Measurements from ENCODE around the gene FAM174B. TPM values are rescaled to one million over a fixed set of nuclear protein-coding genes. Genes with fewer than 3 reads are reported as not detected.

FAM174B gene
- total RNA-seq, 1 donor from 2014 or later, result 4.9 TPM

DNA sequence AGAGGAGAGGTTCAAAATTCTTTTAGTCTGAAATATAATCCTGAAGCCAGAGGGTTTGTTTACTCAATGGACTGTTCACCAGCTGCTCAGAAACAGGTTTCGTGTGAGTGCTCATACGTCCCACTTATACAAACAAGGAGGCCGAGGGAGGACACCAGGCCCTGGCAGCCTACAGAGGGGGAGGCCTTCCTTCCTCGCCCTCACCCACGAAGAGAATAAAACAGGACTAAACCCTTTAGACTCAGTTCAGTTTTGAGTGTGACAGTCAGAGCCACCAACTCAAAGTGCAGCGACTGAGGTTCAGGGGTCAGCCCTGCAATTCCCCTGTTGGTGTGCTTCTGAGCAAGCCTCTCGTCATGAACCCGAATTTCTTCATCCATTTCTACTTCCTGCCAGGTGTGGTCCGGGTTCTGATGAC is 17.3 kb downstream of the FAM174B start:
- intact Hi-C loops (cut with DNase I), result no loop called here
- Histone ChIP-seq H3K27ac (no peak overlapping the region), H3K36me3 (no peaks in the 10 kb centered on the region), H3K4me3 (no peak overlapping the region), H3K9me3 (no peaks in the 10 kb centered on the region), H3K4me1 (peaks cover 24% of the 10 kb centered on the region), H3K27me3 (no peaks in the 10 kb centered on the region)
- no peak for DNase-seq (ENCODE audit: extremely low spot score in 2 of 2)
- TF ChIP-seq CTCF (IDR thresholded peaks at IDR 0.05), result no peak
- TF ChIP-seq POLR2AphosphoS5 (IDR thresholded peaks at IDR 0.05; ENCODE audit: insufficient read depth in 1 of 2, low read depth in 1 of 2), result no peak
- TF ChIP-seq POLR2A (IDR thresholded peaks at IDR 0.05), result no peak

DNA sequence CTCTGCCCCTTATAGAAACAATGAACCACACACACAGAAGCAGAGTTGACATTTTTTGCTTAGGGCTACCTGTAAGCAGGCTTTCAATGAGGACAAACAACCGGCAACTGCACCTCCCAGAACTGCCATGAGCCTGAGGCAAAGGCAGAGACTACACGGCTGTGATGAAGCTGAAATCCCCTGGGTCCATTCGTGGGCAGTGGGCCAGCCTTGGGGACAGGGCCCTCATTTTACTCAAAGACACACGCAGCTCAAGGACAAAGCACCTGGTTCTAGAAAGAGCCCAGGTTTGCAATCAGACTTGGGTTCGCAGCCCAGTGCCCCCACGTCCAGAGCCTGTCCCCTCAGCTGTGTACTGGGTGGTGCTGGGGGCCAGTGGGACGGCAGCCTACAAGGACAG is 17.9 kb downstream of the FAM174B start:
- Histone ChIP-seq H3K4me3 (no peak overlapping the region), H3K9me3 (no peaks in the 10 kb centered on the region), H3K36me3 (no peaks in the 10 kb centered on the region), H3K27me3 (no peaks in the 10 kb centered on the region), H3K27ac (no peak overlapping the region), H3K4me1 (peaks cover 24% of the 10 kb centered on the region)
- peak in 1 of 2 donors; percentile 58 for DNase-seq (ENCODE audit: extremely low spot score in 2 of 2)
- TF ChIP-seq CTCF (IDR thresholded peaks at IDR 0.05) (no peak), POLR2A (IDR thresholded peaks at IDR 0.05) (no peak), POLR2AphosphoS5 (IDR thresholded peaks at IDR 0.05; ENCODE audit: insufficient read depth in 1 of 2, low read depth in 1 of 2) (no peak)
- intact Hi-C loops (cut with DNase I), result no loop called here

DNA sequence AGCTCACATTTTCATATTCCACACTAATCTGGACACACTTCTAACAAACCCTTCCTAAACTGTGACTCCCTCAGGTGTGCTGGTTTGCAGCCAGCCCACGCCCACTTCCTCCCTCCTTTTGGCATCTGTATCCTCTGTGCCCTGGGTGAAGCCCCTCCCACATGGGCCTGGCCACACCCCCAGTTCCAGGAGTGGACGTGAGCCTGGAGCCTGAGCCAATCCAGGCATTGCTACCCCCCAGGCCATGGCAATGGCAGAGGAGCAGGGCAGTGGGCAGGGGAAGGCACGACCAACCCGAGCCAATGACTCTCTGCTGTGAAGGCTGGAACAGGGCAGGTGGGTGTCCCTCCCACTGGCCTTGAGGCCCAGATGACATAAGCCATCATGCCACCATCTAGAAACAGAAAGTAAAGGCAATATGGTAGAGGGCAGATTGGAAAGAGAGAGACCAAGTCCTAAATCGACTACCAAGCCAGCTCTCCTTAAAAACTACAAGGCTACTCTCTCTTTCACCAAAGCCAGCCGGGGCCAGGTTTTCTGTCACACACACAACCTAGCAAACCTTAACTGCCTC is 18.6 kb downstream of the FAM174B start:
- H3K36me3 ChIP-seq, result no peaks in the 10 kb centered on the region
- intact Hi-C loops (cut with DNase I), result no loop called here
- H3K27ac ChIP-seq, result no peak overlapping the region
- peak in 1 of 2 donors; percentile 60 for DNase-seq (ENCODE audit: extremely low spot score in 2 of 2)
- no peaks in the 10 kb centered on the region for H3K27me3 ChIP-seq
- no peak overlapping the region for H3K4me3 ChIP-seq
- H3K9me3 ChIP-seq, result no peaks in the 10 kb centered on the region
- TF ChIP-seq POLR2A (IDR thresholded peaks at IDR 0.05) (no peak), POLR2AphosphoS5 (IDR thresholded peaks at IDR 0.05; ENCODE audit: insufficient read depth in 1 of 2, low read depth in 1 of 2) (no peak), CTCF (IDR thresholded peaks at IDR 0.05) (no peak)
- peaks cover 24% of the 10 kb centered on the region for H3K4me1 ChIP-seq

DNA sequence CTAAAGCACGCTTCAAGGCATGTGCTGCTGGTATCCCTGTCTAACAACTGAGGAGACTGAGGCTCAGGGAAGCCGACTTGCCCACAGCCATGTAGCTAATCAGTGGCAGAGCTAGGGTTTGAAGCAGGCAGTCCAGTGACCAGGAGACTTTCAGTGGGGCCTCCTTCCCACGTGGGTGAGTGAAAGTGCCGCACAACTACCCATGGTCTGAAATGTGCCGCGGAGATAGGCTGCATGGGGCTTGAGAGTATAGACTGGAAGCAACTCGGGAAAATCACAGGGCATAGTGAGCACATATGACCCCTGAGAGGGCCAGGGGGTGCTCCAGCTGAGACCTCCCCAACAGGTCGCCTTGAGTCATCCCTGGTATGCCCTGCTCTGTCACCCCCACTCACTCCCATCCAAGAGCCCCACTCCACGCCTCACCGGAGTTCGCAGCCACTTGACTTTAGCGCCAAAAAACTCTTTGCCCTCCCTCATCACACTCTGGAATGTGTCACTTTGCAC is 19.1 kb downstream of the FAM174B start:
- no peaks in the 10 kb centered on the region for H3K36me3 ChIP-seq
- peaks cover 24% of the 10 kb centered on the region for H3K4me1 ChIP-seq
- intact Hi-C loops (cut with DNase I), result no loop called here
- no peak for TF ChIP-seq POLR2A (IDR thresholded peaks at IDR 0.05)
- TF ChIP-seq POLR2AphosphoS5 (IDR thresholded peaks at IDR 0.05; ENCODE audit: insufficient read depth in 1 of 2, low read depth in 1 of 2), result no peak
- no peak for TF ChIP-seq CTCF (IDR thresholded peaks at IDR 0.05)
- no peaks in the 10 kb centered on the region for H3K9me3 ChIP-seq
- no peak overlapping the region for H3K4me3 ChIP-seq
- H3K27me3 ChIP-seq, result no peaks in the 10 kb centered on the region
- DNase-seq (ENCODE audit: extremely low spot score in 2 of 2), result peak in 1 of 2 donors; percentile 60
- no peak overlapping the region for H3K27ac ChIP-seq

DNA sequence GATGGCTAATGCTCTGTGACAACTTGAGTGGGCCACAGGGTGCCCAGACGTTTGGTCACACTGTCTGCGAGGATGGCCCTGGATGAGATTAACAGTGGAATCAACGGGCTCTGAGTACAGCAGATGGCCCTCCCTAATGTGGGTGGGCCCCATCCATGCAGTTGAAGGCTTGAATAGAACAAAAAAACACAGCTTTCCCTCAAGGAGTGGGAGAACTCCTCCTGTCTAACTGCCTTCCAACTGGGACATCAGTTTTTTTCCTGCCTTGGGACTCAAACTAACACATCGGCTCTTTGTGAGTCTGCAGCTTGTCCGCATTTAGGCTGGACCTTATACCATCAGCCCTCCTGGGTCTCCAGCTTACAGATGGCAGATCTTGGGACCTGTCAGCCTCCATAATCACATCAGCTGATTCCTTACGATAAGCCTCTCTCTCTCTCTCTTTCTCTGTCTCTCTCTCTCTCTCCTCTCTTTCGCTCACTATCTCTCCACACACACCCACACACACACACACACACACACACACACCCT is 20.8 kb downstream of the FAM174B start:
- Histone ChIP-seq H3K27me3 (no peaks in the 10 kb centered on the region), H3K27ac (no peak overlapping the region), H3K4me3 (no peak overlapping the region), H3K4me1 (peaks cover 24% of the 10 kb centered on the region), H3K36me3 (no peaks in the 10 kb centered on the region), H3K9me3 (no peaks in the 10 kb centered on the region)
- intact Hi-C loops (cut with DNase I), result no loop called here
- no peak for TF ChIP-seq POLR2A (IDR thresholded peaks at IDR 0.05)
- peak in 1 of 2 donors; percentile 64 for DNase-seq (ENCODE audit: extremely low spot score in 2 of 2)
